ENCODE data around the gene CSNK1G1.

The CSNK1G1 gene

DNA sequence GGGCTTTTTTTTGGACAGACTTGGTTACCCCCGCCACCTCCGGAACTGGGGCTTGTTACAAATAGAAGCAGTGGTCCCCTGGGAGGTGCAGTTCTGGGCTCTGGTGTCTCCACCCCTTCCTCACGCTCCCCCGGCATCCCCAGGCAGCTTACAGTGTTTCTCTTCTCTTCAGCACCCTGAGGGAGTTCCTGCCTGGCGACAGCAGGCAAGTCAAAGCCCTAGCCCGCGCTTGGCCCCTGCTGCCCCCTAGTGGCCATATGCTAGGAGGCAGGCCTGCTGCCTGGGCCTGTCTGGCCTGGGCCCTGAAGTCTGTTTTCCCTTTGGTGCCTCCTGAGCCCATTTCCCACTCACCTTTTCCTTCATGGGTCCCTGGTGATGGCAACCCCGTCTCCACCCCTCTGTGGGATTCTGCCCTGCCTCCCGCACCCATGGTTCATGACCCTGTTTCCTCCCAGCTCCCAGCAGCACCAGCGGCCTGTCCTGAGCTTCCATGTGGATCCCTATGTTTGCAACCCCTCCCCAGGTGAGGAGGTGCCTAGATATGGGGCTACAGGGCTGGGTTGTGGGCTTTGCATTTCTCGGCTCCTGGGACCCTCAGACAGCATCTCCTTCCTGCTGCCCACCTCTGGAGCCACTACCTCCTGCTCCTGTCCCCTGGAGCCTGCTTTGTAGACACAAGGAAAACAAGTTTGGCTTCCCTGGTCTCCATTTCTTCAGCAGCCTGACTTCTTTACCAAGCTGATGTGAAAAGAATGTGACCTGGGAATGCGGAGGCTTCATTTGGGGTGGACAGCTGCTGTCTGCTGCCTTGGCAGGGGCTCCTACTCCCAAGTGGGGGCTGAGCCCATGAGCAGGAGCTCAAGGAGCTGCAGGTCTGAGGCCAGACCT lies 202.2 kb downstream of the CSNK1G1 start:
- peak; percentile 71 for DNase-seq (ENCODE audit: low read depth)

DNA sequence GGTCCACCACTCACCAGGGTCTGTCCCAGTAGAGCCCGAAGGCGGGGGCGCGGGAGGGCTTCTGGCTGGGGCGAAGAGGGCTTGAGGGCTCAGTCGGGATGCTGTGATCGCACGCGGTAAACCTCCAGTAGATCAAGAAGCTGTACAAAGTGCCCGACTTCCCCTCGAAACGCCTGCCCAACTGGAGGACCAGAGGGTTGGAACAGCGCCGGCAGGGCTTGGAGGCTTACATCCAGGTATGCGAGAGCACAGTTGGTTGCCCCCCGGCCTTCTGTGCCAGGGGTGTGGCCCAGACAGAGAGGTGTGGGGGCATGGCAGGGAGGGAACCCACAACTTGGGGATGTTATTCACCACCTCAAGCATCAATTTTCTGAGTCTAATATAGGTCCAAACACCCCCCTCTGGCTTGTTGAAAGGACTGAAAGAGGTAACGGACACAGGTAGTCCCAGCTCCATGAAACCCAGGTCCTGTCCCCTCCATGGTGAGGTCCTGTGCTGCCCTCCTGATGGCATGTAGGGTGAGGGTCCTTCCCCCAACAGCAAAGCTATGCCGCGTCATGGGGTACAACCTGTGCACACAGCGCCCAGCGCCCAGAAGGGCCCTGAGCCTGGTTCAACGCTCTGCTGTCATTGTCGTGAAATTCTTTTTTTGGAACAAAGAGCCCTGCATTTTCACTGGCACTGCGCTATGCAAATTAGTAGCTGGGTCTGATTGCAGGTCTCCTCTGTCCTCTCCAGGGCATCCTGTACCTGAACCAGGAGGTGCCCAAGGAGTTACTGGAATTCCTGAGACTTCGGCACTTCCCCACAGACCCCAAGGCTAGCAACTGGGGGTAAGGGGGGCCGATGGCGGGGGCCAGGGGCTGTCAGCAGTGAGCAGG lies 203.2 kb downstream of the CSNK1G1 start:
- DNase-seq (ENCODE audit: low read depth) = no peak

DNA sequence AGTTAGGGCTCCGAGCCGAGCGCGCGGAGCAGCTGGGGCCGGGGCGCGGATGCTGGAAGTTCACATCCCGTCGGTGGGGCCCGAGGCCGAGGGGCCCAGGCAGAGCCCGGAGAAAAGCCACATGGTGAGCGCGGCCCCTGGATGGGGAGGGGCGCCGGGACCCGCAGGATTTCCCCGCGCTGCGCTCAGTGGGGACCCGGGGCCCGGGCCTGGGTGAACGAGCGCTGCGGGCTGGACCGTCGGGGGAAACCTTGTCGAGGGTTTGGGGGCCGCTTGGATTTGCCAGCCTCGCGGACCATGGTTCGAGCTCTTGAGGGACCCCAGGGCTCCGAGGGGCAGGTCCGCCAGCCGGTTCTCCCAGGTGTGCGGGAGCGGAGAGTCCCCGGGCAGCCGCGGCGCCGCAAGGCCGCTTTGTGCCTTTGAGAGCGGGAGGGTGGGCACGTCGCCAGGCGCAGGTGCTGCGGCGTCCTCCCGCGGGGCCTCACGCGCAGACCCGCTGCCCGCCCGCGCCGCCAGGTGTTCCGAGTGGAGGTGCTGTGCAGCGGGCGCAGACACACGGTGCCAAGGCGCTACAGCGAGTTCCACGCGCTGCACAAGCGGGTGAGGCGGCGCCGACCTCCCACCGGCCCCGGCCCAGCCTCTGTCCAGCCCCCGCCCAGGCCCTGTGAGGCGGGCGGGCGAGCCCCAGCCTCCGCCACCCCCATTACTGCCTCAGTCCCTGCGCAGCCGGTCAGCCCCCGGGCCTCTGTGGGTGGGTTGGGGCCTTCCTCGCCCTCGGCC lies 204.1 kb downstream of the CSNK1G1 start, which contains the start of gene SNX22:
Gene SNX22, plus strand, starts transcription at position 5 of the 780 bp plus-strand sequence. Its CDS starts 45 bp downstream, at position 50.
- DNase-seq (ENCODE audit: low read depth) = no peak

DNA sequence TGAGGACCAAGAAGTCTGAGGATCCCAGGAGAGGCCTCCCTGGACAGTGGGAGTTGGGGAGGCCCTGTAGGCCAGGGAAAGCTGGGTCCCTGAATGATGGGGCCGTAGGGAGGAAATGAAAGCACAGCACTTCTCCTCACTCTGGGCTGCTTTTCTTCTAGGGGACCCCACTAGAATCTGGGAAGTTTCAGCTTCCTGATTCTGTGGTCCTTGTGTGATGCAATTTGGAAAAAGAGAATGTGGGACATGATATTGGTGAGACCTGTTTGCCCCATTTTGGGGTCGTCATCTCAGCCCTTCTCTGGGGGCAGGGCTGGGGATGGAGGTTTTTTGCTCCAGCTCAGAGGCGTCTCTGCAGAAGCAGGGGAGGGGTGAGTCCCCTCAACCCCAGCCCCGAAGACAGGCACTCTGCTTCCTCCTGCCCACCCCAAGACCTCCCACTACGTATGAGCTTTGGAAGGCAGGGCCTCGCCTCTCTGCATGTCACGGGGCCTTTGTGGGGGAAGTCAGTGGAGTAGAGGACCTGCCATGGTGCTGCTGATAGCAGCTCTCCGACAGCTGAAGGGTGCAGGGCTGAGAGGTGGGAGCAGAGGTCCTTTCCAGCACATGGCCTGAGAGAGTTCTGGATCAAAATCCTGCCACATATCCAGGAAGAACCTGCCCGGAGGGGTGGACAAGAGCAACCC lies 205.9 kb downstream of the CSNK1G1 start:
- DNase-seq (ENCODE audit: low read depth) = no peak

DNA sequence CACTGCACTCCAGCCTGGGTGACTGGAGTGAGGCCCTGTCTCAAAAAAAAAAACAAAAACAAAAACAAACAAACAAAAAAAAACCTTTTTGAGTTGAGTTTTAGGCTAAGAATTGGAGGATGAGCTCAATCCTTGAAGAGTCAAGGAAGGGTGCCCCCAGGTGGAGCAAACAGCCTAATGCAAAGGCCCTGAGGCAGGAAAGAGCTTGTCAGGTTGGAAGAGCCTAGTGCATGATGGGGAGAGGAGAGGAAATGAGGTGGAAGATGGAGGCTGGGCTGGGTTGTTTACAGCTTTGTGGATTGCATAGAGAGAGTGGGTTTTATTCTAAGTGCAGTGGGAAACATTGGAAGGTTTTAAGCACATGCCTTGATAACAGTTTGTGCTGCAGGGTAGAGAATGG lies 206.5 kb downstream of the CSNK1G1 start:
- DNase-seq (ENCODE audit: low read depth) = no peak

DNA sequence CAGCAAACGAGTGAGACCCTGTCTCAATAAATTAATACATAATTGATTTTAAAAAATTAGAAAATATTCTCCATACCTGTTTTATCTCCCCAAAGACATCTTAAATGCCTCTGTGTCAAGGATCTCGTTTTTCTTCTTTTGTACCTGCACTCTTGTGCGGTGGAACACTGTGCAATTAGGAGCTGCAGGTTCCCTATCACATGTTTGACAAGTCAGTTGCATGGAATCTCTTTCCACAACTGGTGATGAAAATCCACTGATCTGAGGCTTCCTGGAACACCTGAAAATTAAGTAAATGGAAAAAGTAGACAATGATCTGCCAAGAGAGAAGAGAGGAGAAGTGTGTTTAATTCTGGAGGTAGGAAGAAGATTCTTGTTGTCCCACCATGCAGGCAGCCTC lies 207.4 kb downstream of the CSNK1G1 start:
- DNase-seq (ENCODE audit: low read depth) = no peak

DNA sequence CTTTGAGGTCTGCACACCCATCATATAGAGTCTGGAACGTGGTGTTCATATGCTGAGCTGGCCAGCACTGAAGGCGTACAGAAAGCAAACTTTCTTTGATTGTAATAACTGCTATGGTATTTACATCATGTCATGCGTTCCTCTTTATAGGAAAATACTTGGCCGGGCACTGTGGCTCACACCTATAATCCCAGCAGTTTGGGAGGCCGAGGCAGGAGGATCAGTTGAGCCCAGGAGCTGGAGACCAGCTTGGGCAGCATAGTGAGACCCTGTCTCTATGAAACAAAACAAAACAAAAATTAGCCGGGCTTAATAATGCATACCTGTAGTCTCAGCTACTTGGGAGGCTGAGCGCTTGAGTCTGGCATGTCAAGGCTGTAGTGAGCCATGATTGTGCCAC lies 207.8 kb downstream of the CSNK1G1 start:
- DNase-seq (ENCODE audit: low read depth) = no peak

DNA sequence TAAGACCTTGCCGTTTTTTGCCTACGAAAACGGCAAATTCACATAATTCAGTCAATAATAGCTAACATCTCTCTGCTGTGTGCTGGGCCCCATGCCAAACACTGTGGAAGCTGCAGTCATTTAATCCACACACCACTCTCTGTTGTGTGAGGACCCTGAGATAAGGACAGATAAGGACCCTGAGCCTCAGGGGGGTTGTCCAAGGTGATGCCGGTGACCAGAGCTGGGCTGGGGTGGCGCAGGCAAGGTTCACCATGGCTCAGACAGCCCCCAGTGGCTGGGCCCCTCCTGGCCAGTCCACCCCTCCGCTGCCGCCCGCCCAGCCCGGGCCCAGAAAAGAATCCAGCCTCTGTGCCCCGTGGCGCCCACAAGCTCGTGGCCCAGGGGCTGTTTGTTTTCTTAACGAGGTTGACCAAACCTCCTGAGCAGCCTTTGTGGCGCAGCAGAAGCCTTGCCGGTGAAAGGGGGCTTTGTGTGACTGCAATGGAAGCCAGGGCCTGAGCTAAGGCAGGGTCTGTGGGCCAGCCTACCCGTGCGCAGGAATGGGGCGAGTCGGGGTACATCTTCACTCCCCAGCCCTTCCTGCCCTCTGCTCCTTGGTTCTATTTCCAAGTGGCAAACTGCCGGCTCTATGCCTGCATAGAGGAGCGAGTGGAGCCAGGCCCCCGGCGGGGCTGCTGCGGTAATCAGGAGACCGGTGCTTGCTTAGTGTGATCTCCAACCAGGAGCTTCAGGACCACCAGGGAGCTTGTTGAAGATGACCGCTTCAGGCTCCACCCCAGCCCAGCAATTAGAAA lies 208.9 kb downstream of the CSNK1G1 start:
- no peak for DNase-seq (ENCODE audit: low read depth)

DNA sequence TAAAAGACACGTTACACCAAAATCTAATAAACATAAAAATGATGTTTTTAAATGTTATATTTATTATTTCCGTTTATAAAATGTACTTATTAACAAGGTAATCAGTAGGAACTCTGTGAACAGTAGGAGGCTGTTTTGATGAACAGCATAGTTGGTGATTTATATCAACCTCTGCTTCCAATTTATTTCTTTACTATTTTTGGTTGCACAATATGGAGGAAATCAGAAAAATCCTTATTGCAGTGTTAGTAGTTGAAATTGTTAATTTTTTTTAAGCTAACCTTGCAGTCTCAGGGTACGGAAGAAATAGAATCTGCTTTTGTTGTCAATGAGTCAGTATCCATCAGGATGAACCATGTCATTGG lies 209.5 kb downstream of the CSNK1G1 start:
- DNase-seq (ENCODE audit: low read depth) = no peak

DNA sequence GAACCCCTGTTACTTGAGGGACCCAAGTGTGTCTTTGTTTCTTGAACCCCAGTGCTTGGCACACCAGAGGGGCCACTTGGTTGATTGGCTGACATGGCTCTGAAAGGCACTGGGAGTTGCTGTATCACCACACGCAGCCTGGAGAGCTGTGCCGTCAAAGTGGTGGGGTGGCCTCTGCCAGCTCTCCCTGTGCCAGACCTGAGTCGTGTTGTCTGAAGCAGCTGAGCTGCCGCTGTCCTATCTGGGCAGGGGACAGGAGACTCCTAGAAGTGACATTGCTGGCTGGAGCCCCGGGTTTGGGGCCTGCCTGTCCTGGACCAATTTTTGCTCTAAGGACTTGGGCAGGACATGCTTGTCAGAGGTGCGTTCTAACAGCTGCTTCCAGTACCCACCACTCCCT lies 209.9 kb downstream of the CSNK1G1 start:
- no peak for DNase-seq (ENCODE audit: low read depth)

DNA sequence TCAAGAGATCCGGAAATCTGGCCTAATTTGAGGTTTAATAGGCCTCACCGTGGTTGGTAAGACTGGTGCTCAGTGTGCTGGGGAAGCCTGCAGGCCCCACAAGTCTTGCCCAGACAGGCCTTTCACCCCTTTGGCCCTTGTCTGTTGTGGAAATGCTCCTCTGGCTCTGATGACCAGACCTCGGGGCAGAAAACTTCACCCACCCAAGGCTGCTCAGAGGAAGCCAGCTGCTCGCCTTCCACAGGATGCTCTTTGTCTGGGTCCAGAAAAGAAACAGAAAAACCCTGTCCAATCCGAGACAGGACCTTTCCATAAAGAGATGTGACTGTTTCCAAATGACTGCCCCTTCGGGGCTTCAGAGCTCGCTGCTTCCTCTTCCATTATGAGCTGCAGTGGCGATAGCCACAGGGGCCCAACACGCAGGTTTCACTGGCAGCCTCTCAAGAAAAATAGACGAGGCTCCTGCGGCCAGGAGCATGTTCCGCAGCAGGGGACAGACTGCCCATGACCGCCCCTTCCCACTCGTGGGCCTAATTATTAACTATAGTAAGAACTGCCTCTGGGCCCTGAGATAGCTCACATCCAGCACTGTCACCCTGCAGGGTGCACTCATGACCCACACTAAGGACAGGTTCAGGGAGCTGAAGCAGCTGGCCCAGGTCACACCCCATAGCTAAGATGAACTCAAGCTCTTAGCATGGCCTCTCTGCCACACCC lies 211.2 kb downstream of the CSNK1G1 start:
- DNase-seq (ENCODE audit: low read depth) = no peak

DNA sequence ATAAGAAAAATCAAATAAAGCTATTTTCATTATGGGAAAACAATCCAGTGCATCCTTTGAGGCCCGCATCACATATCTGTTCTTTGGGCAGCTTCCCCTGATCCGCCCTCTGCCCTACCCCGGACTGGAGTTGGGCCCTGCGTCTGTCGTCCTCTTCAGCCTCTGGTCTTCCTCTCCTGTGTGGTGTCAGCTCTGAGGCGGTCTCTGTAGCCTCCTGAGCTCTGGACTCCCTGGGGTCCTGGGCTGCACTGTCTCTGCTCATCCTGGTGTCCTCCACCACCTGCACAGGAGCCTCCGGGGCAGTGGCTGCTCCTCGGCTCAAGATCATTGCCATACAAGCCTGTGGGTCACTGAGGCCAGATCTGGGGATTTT lies 211.8 kb downstream of the CSNK1G1 start:
- no peak for DNase-seq (ENCODE audit: low read depth)

DNA sequence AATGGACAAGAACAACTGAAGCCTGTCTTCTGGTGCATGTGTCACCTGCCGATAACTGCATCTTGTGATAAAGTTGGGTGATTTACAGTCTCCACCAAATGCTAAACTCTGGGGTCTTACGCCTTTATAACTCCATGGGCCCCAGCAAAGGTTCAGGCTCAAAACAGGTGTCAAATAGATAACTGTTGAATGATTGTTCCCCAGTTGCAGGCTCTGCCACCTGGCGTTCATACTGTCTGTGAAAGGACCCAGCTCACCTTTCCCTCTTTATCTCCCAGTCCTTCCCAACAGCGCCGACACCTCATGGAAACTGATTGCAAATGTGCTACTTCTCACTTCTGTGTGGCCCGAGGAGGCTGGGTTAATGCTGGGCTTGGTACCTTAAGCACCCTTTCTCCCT lies 212.7 kb downstream of the CSNK1G1 start:
- no peak for DNase-seq (ENCODE audit: low read depth)

DNA sequence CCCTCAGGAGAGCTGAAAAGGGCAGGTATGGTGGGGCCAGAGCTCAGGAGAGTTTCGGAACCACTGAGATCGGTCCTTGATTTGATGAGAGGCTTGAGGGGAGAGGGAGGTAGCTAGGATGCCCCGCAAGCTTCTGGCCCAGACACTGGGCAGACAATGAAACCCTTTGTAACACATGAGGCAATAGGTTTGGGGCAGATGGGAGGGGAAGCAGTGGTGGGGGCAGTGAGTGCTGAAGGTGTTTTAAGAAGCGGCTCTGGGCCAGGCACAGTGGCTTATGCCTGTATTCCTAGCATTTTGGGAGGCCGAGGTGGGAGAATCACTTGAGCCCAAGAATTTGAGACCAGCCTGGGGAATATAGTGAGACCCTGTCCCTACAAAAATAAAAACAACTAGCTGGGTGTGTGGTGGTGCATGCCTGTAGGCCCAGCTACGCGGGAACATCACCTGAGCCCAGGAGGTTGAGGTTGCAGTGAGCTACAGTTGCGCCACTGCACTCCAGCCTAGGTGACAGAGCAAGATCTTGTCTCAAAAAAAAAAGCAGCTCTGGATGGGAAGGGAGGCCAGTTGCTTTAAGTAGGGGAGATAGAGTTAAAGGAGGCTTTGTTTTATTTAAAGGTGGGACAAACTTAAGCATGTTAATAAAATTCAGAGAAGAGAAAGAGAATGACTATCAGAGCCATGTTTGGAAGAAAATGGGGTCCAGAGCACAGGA lies 214.0 kb downstream of the CSNK1G1 start:
- no peak for DNase-seq (ENCODE audit: low read depth)

DNA sequence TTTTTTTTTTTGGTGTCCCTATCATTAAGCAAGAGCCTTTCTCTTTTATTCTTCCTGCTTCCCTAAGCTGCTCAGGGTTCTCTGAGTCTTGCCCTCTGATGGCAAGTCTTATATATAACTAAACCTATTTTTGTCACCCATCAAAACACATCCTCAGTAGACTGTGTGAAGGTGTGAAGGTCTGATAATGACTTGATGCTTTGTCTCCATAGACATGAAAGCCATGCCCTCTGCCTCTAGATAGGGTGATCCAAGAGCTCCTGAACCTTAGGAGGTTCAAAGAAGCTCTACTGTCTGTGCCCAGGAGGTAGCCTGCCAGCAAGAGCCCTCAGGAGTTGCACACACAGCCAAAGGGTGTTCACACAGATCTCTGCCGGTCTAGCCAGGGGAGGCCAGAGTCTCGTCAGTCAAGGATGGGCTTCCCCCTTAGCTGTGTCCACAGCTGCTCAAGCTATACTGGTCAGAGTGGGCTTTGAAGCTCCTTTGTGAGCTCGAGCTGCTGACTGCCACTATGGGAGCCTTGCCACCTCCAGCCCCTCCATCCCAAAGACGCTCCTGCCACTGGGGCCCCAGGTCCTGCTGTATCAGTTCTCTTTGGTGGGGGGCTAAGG lies 217.5 kb downstream of the CSNK1G1 start:
- no peak for DNase-seq (ENCODE audit: low read depth)

DNA sequence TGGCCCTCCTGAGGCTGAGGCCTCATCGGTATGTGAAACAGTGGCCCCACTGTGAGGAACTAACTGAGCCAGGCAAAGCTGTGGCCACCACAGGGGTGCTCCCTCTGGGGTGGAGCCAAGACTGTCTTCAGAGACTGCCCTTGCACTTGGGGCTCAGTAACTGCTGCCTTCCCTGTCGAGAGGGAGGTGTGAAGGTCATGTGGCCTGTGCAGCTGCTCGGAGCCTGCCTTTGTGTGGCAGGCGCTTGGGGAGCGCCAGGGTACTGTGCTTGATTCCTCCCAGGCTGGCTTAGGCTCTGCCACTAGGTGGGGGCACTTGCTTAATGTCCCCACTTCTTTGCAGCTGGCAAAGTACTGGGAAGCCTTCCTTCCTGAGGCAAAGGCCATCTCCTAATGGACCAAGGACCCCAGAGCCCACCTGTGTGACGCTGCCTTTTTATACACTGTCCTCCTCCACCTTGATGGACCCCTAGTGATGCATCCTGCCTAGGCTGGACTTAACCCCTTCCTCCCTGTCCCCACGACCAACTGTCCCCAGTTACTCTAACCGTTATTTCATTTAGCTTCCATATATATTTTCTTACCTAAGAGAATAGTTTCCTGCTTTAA lies 218.6 kb downstream of the CSNK1G1 start:
- no peak for DNase-seq (ENCODE audit: low read depth)

DNA sequence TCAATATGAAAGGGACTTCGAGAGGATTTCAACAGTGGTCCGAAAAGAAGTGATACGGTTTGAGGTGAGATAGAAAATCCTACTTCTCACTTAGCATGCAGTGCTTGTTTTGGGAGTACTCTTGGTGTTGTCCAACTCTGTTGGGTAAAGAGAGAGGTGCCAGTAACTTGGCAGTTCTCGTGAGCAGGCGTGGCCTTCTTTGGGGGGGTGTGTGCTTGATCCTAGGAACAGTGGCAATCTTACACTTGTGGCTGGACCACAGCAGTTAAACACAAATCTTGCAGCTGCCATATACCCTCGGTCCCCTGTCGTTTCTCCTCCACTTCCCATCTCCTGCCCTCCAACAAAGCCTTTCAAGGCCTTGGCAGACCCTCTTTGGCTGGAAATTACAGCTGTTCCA lies 219.6 kb downstream of the CSNK1G1 start:
- DNase-seq (ENCODE audit: low read depth) = no peak

DNA sequence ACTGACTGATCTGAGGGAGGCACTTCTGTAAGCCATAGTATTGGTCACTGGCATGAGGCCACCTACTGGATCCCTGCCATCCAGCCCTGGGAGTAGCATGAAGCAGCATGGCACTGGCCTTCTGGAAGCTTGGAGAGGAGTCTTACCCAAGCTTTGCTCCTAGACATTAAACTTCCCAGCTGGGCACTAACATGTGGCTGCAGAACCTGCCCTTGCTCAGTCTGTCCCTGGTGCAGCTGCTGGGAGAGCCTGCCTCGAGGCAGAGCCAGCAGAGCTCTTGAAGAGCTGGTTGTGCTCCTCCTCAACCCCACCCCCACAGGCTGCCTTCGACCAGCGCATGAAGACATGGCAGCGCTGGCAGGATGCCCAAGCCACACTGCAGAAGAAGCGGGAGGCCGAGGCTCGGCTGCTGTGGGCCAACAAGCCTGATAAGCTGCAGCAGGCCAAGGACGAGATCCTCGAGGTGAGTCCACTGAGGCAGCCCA lies 221.6 kb downstream of the CSNK1G1 start:
- peak; percentile 21 for DNase-seq (ENCODE audit: low read depth)
